ENCODE data around the gene LYPD5.

LYPD5 gene

GRCh38 chr19:43814663-43815352 is 12.6 kb upstream of the LYPD5 start:
- POLR2A ChIA-PET = interaction anchor here (0.6 kb wide), 1 partner anchor 307 kb away, joined by 5 read pairs; no protein-coding TSS in a partner anchor
- CTCF ChIA-PET = no interaction called here
- TF ChIP-seq, protein P1, sequence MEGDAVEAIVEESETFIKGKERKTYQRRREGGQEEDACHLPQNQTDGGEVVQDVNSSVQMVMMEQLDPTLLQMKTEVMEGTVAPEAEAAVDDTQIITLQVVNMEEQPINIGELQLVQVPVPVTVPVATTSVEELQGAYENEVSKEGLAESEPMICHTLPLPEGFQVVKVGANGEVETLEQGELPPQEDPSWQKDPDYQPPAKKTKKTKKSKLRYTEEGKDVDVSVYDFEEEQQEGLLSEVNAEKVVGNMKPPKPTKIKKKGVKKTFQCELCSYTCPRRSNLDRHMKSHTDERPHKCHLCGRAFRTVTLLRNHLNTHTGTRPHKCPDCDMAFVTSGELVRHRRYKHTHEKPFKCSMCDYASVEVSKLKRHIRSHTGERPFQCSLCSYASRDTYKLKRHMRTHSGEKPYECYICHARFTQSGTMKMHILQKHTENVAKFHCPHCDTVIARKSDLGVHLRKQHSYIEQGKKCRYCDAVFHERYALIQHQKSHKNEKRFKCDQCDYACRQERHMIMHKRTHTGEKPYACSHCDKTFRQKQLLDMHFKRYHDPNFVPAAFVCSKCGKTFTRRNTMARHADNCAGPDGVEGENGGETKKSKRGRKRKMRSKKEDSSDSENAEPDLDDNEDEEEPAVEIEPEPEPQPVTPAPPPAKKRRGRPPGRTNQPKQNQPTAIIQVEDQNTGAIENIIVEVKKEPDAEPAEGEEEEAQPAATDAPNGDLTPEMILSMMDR (IDR thresholded peaks at IDR 0.05; ENCODE audit: control extremely low read depth, extremely low read depth, low read depth, missing control alignments) = no peak

DNA sequence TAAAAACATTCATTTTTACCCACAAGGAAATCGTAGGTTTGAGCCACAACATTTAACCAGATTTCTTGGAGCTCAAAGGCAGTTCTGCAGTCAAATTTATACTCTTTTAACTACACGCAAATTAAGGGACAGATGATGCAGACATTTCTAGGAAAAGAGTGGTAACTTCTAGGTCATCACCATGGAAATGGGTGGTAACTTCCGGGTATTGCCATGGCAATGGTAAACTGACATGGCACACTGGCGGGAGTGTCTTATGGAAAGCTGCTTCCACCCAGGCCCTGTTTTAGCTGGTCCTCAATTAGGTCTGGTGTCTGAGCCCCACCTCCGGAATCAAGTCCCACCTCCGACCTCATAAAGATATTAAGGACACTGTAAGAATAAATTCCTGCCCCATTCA is 10.4 kb upstream of the LYPD5 start:
- DNase-seq (ENCODE audit: extremely low spot score) = no peak
- TF ChIP-seq, protein P1 (IDR thresholded peaks at IDR 0.05; ENCODE audit: control extremely low read depth, extremely low read depth, low read depth, missing control alignments) = no peak
- ChIA-PET CTCF (interaction anchor here (1.5 to 1.6 kb wide), 2 partner anchors 22 to 142 kb away, joined by 3 to 4 read pairs; partner anchors contain the start of gene PLAUR), POLR2A (no interaction called here)

More at GRCh38 chr19:43814663-43815352, 12.6 kb upstream of the LYPD5 start:
- no peak for DNase-seq (ENCODE audit: extremely low spot score)

GRCh38 chr19:43812259-43812658 is 10.0 kb upstream of the LYPD5 start:
- TF ChIP-seq, protein P1 (IDR thresholded peaks at IDR 0.05; ENCODE audit: control extremely low read depth, extremely low read depth, low read depth, missing control alignments) = no peak
- CTCF ChIA-PET = interaction anchor here (1.5 to 4.4 kb wide), 3 partner anchors 22 to 164 kb away, joined by 4 to 67 read pairs (median 5); no protein-coding TSS in a partner anchor
- no peak for DNase-seq (ENCODE audit: extremely low spot score)
- POLR2A ChIA-PET = no interaction called here

DNA sequence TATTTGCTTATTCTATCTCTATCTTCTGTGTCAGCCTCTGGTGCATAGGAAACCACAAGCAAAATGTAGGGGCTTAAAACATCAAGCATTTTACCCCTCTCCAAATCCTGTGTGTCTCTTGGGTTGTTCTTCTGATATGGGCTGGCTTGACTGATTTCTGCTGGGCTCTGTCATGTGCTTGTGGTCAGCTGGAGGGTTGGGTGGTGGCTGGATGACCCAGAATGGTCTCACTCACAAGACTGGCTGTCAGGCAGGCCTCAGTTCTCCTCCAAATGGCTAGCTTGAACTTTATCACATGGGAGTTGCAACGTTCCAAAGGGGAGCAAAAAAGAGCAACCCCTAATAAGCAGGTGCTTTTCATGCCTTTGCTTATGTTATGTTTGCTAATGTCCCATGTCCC is 9.6 kb upstream of the LYPD5 start:
- TF ChIP-seq, protein P1 (IDR thresholded peaks at IDR 0.05; ENCODE audit: control extremely low read depth, extremely low read depth, low read depth, missing control alignments) = no peak
- CTCF ChIA-PET = interaction anchor here (1.5 to 4.4 kb wide), 3 partner anchors 21 to 163 kb away, joined by 4 to 67 read pairs (median 5); no protein-coding TSS in a partner anchor

DNA sequence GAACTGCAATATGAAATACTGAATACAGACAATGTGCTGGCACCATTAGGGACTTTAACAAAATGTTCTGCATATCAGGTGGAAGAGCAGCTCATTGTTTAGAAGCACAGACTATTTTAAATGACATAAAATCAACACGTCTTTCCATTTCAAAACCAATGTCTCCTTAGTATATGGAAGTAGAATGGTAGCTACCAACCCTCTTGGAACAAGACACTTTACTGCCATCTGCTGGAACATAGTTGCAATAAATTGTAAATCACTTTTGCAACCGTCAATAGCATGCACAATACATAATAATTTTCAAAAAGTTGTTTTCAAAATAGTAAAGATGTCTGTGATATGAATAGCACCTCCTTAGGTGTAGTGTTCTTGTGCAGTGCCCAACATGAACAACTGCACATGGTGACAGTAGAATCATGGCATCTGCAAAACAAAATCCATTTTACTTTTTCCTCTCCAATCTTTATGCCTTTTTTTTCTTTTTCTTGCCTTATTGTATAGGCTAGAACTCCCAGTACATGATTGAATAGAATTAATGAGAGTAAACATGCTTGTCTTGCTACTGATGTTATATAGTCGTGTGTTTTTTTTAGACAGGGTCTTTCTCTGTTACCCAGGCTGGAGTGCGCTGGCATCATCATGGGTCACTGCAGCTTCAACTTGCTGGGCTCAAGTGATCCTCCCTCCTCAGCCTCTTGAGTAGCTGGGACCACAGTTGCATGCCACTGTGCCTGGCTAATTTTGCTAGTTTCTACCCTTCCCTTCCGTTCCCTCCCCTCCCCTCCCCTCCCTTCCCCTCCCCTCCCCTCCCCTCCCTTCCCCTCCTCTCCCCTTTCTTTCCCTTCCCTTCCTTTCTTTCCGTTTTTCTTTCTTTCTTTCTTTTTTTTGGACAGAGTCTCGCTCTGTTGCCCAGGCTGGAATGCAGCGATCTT is 7.8 kb upstream of the LYPD5 start:
- CTCF ChIA-PET = interaction anchor here (0.7 to 4.4 kb wide), 39 partner anchors 9 to 363 kb away, joined by 3 to 67 read pairs (median 5); partner anchors contain the start of genes IRGQ, SMG9 and ZNF283
- POLR2A ChIA-PET = no interaction called here
- DNase-seq (ENCODE audit: extremely low spot score) = peak; percentile 56
- TF ChIP-seq, protein P1 (IDR thresholded peaks at IDR 0.05; ENCODE audit: control extremely low read depth, extremely low read depth, low read depth, missing control alignments) = peak; percentile 59

More for the DNA sequence above, 9.6 kb upstream of the LYPD5 start:
- DNase-seq (ENCODE audit: extremely low spot score) = no peak
- POLR2A ChIA-PET = no interaction called here

DNA sequence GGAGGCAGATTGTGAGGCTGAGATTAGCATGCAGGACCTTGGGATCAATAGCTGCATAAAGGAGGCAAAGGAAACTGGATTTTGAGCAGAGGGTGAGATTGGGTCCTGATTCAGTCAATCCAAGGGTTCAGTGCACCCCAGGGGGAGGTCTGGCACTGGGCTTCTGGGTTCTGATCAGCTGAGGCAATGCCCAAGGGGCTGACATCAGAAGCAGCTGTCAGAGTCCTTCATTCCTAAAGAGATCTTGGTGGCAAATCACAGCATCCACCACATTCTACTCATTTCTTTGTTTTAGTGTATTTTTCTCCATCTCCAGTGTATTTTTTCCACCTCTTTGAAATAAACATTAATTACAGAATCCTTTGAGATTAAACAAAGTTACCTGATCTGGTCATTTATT is 5.4 kb upstream of the LYPD5 start:
- ChIA-PET CTCF (interaction anchor here (1.2 kb wide), 1 partner anchor 26 kb away, joined by 3 read pairs; no protein-coding TSS in a partner anchor), POLR2A (no interaction called here)
- no peak for DNase-seq (ENCODE audit: extremely low spot score)
- TF ChIP-seq, protein P1 (IDR thresholded peaks at IDR 0.05; ENCODE audit: control extremely low read depth, extremely low read depth, low read depth, missing control alignments) = no peak

Measured in GM10248 (cell line).